Ishikawa (cell line): ENCODE measurements around the gene COG4.

Experiments
- CEBPB ChIP-seq: IDR thresholded peaks from 2 replicates; pipeline ENCODE4 v1.6.1; 2012
- CREB1 ChIP-seq: IDR thresholded peaks from 2 replicates; pipeline ENCODE4 v1.6.1; 2012; ENCODE audit warnings: low read depth
- EGR1 ChIP-seq: IDR thresholded peaks from 2 replicates; pipeline ENCODE4 v1.6.1; 2012
- EP300 ChIP-seq: IDR thresholded peaks from 2 replicates; pipeline ENCODE4 v1.6.1; 2012; ENCODE audit warnings: borderline replicate concordance
- FOXM1 ChIP-seq: IDR thresholded peaks from 2 replicates; pipeline ENCODE4 v1.6.1; 2012; ENCODE audit warnings: low read depth, borderline replicate concordance
- NFIC ChIP-seq: IDR thresholded peaks from 2 replicates; pipeline ENCODE4 v1.6.1; 2012
- RAD21 ChIP-seq: IDR thresholded peaks from 2 replicates; pipeline ENCODE4 v1.6.1; 2012; ENCODE audit warnings: low read depth
- TAF1 ChIP-seq: IDR thresholded peaks from 2 replicates; pipeline ENCODE4 v1.6.1; 2012; ENCODE audit warnings: low read depth, mild to moderate bottlenecking
- TCF12 ChIP-seq: IDR thresholded peaks from 2 replicates; pipeline ENCODE4 v1.6.1; 2012; ENCODE audit warnings: low read depth
- TEAD4 ChIP-seq: IDR thresholded peaks from 2 replicates; pipeline ENCODE4 v1.6.1; 2012
- YY1 ChIP-seq: IDR thresholded peaks from 2 replicates; pipeline ENCODE4 v1.6.1; 2012; ENCODE audit warnings: low read depth
- ZBTB7A ChIP-seq: IDR thresholded peaks from 2 replicates; pipeline ENCODE4 v1.6.1; 2012; ENCODE audit warnings: low read depth
- TF ChIP-seq, protein P1 (sequence below): IDR thresholded peaks from 2 replicates; pipeline ENCODE4 v1.6.1; 2012
- TF ChIP-seq, protein P2 (sequence below): IDR thresholded peaks from 2 replicates; pipeline ENCODE4 v1.6.1; 2012; ENCODE audit warnings: low read depth, mild to moderate bottlenecking
- TF ChIP-seq, protein P3 (sequence below): IDR thresholded peaks from 2 replicates; pipeline ENCODE4 v1.6.1; 2012

The COG4 gene

DNA sequence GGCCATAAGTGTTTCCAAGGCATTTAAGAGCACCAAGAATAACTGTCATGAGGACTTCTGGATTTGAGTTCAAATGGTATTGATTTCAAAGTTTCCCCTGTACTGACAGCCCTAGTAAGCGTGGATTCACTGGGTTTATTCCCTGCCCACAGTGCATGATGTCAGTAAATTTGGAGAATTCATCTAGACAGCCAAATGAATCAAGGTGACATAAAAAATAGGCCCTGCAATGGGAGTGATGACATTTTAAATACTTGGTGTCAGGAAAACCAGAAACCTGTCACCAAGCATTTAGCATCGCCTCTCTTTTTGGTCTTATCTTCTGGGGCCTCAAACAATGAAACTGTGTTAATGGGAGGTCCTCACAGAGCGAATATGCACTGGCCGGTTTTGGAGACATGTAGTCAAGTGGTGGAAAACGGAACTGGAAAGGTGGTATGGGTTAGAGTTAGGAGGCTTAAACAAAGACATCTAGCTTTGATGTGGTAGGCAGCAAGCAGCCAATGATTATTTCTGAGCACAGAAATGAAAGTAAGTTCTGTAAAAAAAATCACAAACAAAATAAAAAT is 29.1 kb downstream of the COG4 start:
- TF ChIP-seq EP300 = no peak
- TF ChIP-seq, protein P1, sequence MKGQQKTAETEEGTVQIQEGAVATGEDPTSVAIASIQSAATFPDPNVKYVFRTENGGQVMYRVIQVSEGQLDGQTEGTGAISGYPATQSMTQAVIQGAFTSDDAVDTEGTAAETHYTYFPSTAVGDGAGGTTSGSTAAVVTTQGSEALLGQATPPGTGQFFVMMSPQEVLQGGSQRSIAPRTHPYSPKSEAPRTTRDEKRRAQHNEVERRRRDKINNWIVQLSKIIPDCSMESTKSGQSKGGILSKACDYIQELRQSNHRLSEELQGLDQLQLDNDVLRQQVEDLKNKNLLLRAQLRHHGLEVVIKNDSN = no peak
- TF ChIP-seq CREB1 = no peak
- no peak for TF ChIP-seq YY1
- no peak for TF ChIP-seq TAF1
- no peak for TF ChIP-seq ZBTB7A
- no peak for TF ChIP-seq TEAD4
- TF ChIP-seq NFIC = no peak
- no peak for TF ChIP-seq TCF12
- TF ChIP-seq EGR1 = no peak
- TF ChIP-seq, protein P2, sequence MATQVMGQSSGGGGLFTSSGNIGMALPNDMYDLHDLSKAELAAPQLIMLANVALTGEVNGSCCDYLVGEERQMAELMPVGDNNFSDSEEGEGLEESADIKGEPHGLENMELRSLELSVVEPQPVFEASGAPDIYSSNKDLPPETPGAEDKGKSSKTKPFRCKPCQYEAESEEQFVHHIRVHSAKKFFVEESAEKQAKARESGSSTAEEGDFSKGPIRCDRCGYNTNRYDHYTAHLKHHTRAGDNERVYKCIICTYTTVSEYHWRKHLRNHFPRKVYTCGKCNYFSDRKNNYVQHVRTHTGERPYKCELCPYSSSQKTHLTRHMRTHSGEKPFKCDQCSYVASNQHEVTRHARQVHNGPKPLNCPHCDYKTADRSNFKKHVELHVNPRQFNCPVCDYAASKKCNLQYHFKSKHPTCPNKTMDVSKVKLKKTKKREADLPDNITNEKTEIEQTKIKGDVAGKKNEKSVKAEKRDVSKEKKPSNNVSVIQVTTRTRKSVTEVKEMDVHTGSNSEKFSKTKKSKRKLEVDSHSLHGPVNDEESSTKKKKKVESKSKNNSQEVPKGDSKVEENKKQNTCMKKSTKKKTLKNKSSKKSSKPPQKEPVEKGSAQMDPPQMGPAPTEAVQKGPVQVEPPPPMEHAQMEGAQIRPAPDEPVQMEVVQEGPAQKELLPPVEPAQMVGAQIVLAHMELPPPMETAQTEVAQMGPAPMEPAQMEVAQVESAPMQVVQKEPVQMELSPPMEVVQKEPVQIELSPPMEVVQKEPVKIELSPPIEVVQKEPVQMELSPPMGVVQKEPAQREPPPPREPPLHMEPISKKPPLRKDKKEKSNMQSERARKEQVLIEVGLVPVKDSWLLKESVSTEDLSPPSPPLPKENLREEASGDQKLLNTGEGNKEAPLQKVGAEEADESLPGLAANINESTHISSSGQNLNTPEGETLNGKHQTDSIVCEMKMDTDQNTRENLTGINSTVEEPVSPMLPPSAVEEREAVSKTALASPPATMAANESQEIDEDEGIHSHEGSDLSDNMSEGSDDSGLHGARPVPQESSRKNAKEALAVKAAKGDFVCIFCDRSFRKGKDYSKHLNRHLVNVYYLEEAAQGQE = no peak
- TF ChIP-seq, protein P3, sequence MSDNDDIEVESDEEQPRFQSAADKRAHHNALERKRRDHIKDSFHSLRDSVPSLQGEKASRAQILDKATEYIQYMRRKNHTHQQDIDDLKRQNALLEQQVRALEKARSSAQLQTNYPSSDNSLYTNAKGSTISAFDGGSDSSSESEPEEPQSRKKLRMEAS = no peak
- no peak for TF ChIP-seq RAD21
- TF ChIP-seq CEBPB = no peak
- TF ChIP-seq FOXM1 = no peak

DNA sequence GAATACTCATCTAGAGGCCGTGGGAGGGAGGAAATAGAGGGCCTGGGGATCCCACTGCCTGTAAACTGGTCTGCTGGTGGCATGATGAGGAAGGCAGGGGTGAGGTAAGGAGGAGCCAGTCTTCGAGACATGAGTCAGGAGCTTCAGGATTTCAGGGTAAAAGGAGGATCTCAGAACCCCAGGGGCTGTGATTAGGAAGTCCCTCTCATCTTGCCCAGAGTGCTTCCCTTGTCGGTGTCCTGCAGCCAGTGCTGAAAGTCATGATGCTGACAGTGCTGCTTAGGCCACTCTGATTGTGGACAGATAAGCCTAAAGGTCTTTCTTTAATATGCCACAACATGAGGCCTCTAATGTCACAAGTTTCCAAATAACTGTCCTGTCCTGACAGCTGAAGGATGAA is 29.6 kb downstream of the COG4 start:
- no peak for TF ChIP-seq FOXM1
- no peak for TF ChIP-seq TCF12
- TF ChIP-seq TEAD4 = no peak
- TF ChIP-seq, protein P2 = no peak
- no peak for TF ChIP-seq CEBPB
- no peak for TF ChIP-seq CREB1
- TF ChIP-seq, protein P1 = no peak

DNA sequence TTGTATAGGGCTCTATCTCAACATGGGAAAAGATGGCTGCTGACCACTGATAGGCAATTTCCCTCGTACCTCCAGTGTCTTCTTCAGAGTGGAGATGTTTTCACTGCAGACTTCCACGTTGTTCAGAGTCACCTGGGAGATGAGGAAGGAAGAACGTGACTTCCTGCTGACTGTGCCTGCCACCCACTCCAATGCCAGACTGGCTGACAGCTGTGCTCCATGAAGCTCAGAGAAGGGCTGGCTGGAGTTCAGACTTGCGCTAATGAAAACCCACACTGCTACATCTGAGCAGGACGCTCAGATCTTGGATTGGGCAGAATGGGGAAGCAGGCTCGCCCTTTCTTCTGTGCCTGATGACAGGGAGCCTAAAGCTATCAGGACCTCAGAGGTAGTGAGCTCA is 33.1 kb downstream of the COG4 start:
- TF ChIP-seq YY1 (no peak), CREB1 (no peak), TAF1 (no peak), TCF12 (no peak), FOXM1 (no peak), EGR1 (no peak), ZBTB7A (no peak), TEAD4 (no peak), RAD21 (no peak), CEBPB (no peak)
- TF ChIP-seq, protein P3 = no peak
- TF ChIP-seq, protein P2 = no peak

DNA sequence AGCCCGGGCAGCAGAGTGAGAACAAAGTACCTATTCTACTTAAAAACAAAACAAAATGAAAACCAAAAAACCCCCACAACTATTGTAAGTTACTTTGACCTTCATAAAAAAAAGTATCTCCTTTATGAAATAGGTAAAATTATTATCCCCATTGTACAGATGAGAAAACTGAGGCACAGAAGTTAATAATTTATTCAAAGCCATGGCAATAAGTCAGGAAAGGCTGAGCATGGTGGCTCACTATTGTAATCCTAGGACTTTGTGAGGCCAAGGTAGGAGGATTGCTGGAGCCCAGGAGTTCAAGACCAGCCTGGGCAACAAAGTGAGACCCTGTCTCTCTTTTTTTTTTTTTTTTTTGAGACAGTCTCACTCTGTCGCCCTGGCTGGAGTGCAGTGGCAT is 38.5 kb downstream of the COG4 start:
- TF ChIP-seq TAF1 (no peak), TEAD4 (no peak), ZBTB7A (no peak), CREB1 (no peak), EGR1 (no peak), YY1 (no peak), EP300 (no peak), RAD21 (no peak), CEBPB (no peak), FOXM1 (no peak), TCF12 (no peak), NFIC (no peak)
- TF ChIP-seq, protein P1 = no peak
- TF ChIP-seq, protein P2 = no peak
